OCI-LY3 (cell line): ENCODE measurements around the gene PCSK7.
A peak's percentile ranks its signal among the peaks of the same experiment; 100 is the strongest.

ENCODE experiments used
- H2AFZ ChIP-seq: fragments of 200-600, 300-600 bp; shearing (Covaris generic); 2 replicates; pipeline ENCODE4 v1.6.0; 2014; ENCODE audit warnings: antibody characterized with exemption, low read depth, low read length
- H3K27ac ChIP-seq: fragments of 200-600, 300-600 bp; sonication (generic); 2 replicates; pipeline ENCODE4 v1.5.1; 2014; ENCODE audit warnings: mild to moderate bottlenecking, low read length, moderate library complexity, mixed read lengths
- H3K27me3 ChIP-seq: fragments of 200-600, 300-600 bp; sonication (generic); 2 replicates; pipeline ENCODE4 v1.6.1; 2014; ENCODE audit warnings: low read depth, low read length, mixed read lengths
- H3K36me3 ChIP-seq: fragments of 200-600, 300-600 bp; sonication (generic); replicated peaks from 2 replicates; pipeline ENCODE3; 2014; ENCODE audit warnings: low read depth, low read length, mixed read lengths
- H3K4me1 ChIP-seq: fragments of 300-600, 200-600 bp; sonication (generic); 2 replicates; pipeline ENCODE4 v1.6.1; 2014; ENCODE audit warnings: low read length, mixed read lengths
- H3K4me2 ChIP-seq: fragments of 200-600, 300-600 bp; sonication (generic); 2 replicates; pipeline ENCODE4 v1.6.1; 2014; ENCODE audit warnings: low read length, mixed read lengths
- H3K4me3 ChIP-seq: fragments of 300-600, 200-600 bp; sonication (generic); 2 replicates; pipeline ENCODE4 v1.5.1; 2014; ENCODE audit warnings: antibody characterized with exemption, mild to moderate bottlenecking, low read length, moderate library complexity
- H3K79me2 ChIP-seq: fragments of 300-600, 200-600 bp; shearing (Covaris generic); 2 replicates; pipeline ENCODE4 v1.6.1; 2014; ENCODE audit warnings: mild to moderate bottlenecking, low read length, mixed read lengths
- H3K9ac ChIP-seq: fragments of 300-600, 200-600 bp; shearing (Covaris generic); 2 replicates; pipeline ENCODE4 v1.6.0; 2014; ENCODE audit warnings: mild to moderate bottlenecking, low read length, moderate library complexity
- H3K9me3 ChIP-seq: fragments of 200-600, 300-600 bp; shearing (Covaris generic); 2 replicates; pipeline ENCODE4 v1.6.1; 2014; ENCODE audit warnings: low read length, mixed read lengths; ENCODE audit not compliant: insufficient read depth
- H4K20me1 ChIP-seq: fragments of 200-600, 300-600 bp; sonication (generic); 2 replicates; pipeline ENCODE4 v1.6.1; 2016; ENCODE audit warnings: low read length, mixed read lengths; ENCODE audit not compliant: insufficient read depth
- EZH2phosphoT487 ChIP-seq: fragments of 200-600 bp; shearing (Covaris generic); IDR thresholded peaks from 2 replicates; pipeline ENCODE4 v1.6.1; 2018; ENCODE audit warnings: antibody characterized with exemption, mixed run types, low read depth
- TF ChIP-seq, protein P1 (sequence below): fragments of 200-600, 300-600 bp; sonication (generic); IDR thresholded peaks from 2 replicates; pipeline ENCODE4 v1.5.1; 2014; ENCODE audit warnings: antibody characterized with exemption, low read length, low read depth

Gene PCSK7

GRCh38 chr11:117238221-117238620, 6.3 kb upstream of the PCSK7 start:
- H3K27me3 ChIP-seq, result no peaks in the 10 kb centered on the region
- no peak overlapping the region for H3K27ac ChIP-seq
- no peak overlapping the region for H2AFZ ChIP-seq
- no peaks in the 10 kb centered on the region for H4K20me1 ChIP-seq
- no peak overlapping the region for H3K4me3 ChIP-seq
- TF ChIP-seq, protein P1, sequence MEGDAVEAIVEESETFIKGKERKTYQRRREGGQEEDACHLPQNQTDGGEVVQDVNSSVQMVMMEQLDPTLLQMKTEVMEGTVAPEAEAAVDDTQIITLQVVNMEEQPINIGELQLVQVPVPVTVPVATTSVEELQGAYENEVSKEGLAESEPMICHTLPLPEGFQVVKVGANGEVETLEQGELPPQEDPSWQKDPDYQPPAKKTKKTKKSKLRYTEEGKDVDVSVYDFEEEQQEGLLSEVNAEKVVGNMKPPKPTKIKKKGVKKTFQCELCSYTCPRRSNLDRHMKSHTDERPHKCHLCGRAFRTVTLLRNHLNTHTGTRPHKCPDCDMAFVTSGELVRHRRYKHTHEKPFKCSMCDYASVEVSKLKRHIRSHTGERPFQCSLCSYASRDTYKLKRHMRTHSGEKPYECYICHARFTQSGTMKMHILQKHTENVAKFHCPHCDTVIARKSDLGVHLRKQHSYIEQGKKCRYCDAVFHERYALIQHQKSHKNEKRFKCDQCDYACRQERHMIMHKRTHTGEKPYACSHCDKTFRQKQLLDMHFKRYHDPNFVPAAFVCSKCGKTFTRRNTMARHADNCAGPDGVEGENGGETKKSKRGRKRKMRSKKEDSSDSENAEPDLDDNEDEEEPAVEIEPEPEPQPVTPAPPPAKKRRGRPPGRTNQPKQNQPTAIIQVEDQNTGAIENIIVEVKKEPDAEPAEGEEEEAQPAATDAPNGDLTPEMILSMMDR, result no peak
- TF ChIP-seq EZH2phosphoT487, result no peak
- no peaks in the 10 kb centered on the region for H3K9me3 ChIP-seq
- H3K4me2 ChIP-seq, result no peak overlapping the region
- H3K79me2 ChIP-seq, result peaks cover 13% of the 10 kb centered on the region
- peaks cover 11% of the 10 kb centered on the region for H3K4me1 ChIP-seq
- peaks cover 3% of the 10 kb centered on the region for H3K36me3 ChIP-seq
- H3K9ac ChIP-seq, result no peak overlapping the region

DNA sequence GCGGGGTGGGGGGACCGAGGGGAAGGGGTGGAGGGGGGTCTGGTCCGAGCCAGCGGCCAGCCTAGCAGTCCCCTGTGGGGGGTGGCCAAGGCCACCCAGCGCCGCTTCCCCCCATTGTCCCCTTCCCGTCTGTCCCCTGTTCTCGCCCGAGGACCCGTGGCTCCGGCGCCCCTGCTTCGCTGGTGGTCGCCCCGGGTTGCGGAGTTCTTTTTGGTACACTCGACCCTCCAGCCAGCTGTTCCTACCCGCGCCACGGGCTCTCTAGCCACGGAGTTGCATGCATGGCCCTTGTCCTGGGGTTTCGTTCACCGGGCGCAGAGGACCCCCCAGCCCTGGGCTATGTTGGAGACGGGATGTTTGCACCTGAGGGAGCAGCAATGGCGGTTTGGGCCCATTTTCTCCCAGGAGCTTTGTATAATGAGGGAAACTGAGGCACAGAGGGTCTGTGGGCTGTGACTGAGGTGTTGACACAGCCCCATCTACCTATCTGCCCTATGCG, 1.1 kb upstream of the PCSK7 start:
- no peak overlapping the region for H3K27ac ChIP-seq
- H3K4me3 ChIP-seq, result peak overlapping the region; percentile 97
- H3K27me3 ChIP-seq, result no peaks in the 10 kb centered on the region
- no peak overlapping the region for H2AFZ ChIP-seq
- peaks cover 44% of the 10 kb centered on the region for H3K79me2 ChIP-seq
- H3K4me1 ChIP-seq, result peaks cover 26% of the 10 kb centered on the region
- peaks cover 20% of the 10 kb centered on the region for H3K36me3 ChIP-seq
- TF ChIP-seq, protein P1, result no peak
- peak overlapping the region; percentile 78 for H3K9ac ChIP-seq
- peak overlapping the region; percentile 87 for H3K4me2 ChIP-seq
- H3K9me3 ChIP-seq, result no peaks in the 10 kb centered on the region
- H4K20me1 ChIP-seq, result no peaks in the 10 kb centered on the region

- Histone ChIP-seq H3K4me2 (peak within 1 kb of the TSS; percentile 94), H4K20me1 (no peaks in the 10 kb centered on the region), H3K36me3 (peaks cover 21% of the 10 kb centered on the region), H3K27me3 (no peaks in the 10 kb centered on the region), H3K79me2 (peaks cover 44% of the 10 kb centered on the region), H3K4me1 (peaks cover 26% of the 10 kb centered on the region), H3K9ac (peak within 1 kb of the TSS; percentile 78), H2AFZ (peak within 1 kb of the TSS; percentile 77; the same call in 1 of the 2 replicates), H3K27ac (peak within 1 kb of the TSS; percentile 76), H3K9me3 (no peaks in the 10 kb centered on the region), H3K4me3 (peak within 1 kb of the TSS; percentile 97)
- TF ChIP-seq, protein P1, result peak; percentile 83
- TF ChIP-seq EZH2phosphoT487, result no peak
Observed at GRCh38 chr11:117232092-117232878, 412 bp upstream of the PCSK7 start, which contains the start of gene RNF214. RNF214 (plus strand) TSS chr11:117232671; CDS start chr11:117234273, 1,602 bp downstream.

GRCh38 chr11:117230999-117231841, 653 bp downstream of the PCSK7 start:
- H3K4me1 ChIP-seq, result peaks cover 26% of the 10 kb centered on the region
- H3K27ac ChIP-seq, result peak overlapping the region; percentile 76
- H3K4me3 ChIP-seq, result peak overlapping the region; percentile 97
- H4K20me1 ChIP-seq, result no peaks in the 10 kb centered on the region
- no peaks in the 10 kb centered on the region for H3K9me3 ChIP-seq
- no peaks in the 10 kb centered on the region for H3K27me3 ChIP-seq
- peaks cover 44% of the 10 kb centered on the region for H3K79me2 ChIP-seq
- H3K9ac ChIP-seq, result peak overlapping the region; percentile 70
- 0 out of 2 replicates have a peak overlapping the region, but pooled peaks have one; percentile 22 for H2AFZ ChIP-seq
- TF ChIP-seq, protein P1, result no peak
- no peak for TF ChIP-seq EZH2phosphoT487
- H3K4me2 ChIP-seq, result peak overlapping the region; percentile 94
- peaks cover 21% of the 10 kb centered on the region for H3K36me3 ChIP-seq
